GM19372 (cell line): ENCODE measurements around the gene SV2C.
"Not testable (repeated sequence)": the region's sequence is repeated elsewhere in the genome, so short reads cannot be mapped to it uniquely, and the experiment has no call there.

Source experiments
- ATAC-seq: cut with Tn5 transposase; IDR thresholded peaks from one replicate; pipeline ENCODE4 v1.9.1; 2021; ENCODE audit warnings: mild to moderate bottlenecking, low read depth, moderate library complexity; ENCODE audit not compliant: unreplicated experiment

SV2C gene

GRCh38 chr5:76240336-76240735 lies 157.2 kb downstream of the SV2C start:
- ATAC-seq, result no peak

GRCh38 chr5:76242155-76242554 lies 159.0 kb downstream of the SV2C start:
- not testable (repeated sequence) for ATAC-seq

- no peak for ATAC-seq
Measured at GRCh38 chr5:76245590-76245989, 162.4 kb downstream of the SV2C start.

GRCh38 chr5:76249621-76250020 lies 166.4 kb downstream of the SV2C start:
- no peak for ATAC-seq

- ATAC-seq, result no peak
Measured at GRCh38 chr5:76250463-76250862, 167.3 kb downstream of the SV2C start.

- ATAC-seq, result no peak
Measured at GRCh38 chr5:76251656-76252055, 168.5 kb downstream of the SV2C start.

GRCh38 chr5:76252437-76252836 lies 169.3 kb downstream of the SV2C start:
- ATAC-seq, result no peak

GRCh38 chr5:76256116-76256889 lies 173.1 kb downstream of the SV2C start:
- no peak for ATAC-seq

- ATAC-seq, result no peak
Measured at GRCh38 chr5:76257225-76257833, 174.1 kb downstream of the SV2C start.

GRCh38 chr5:76257897-76258296 lies 174.7 kb downstream of the SV2C start:
- ATAC-seq, result no peak

- no peak for ATAC-seq
Measured at GRCh38 chr5:76264681-76265080, 181.5 kb downstream of the SV2C start.

- no peak for ATAC-seq
Measured at GRCh38 chr5:76269259-76269931, 186.2 kb downstream of the SV2C start.

- no peak for ATAC-seq
Measured at GRCh38 chr5:76269932-76270610, 186.9 kb downstream of the SV2C start.

- no peak for ATAC-seq
Measured at GRCh38 chr5:76271836-76272235, 188.7 kb downstream of the SV2C start.

- no peak for ATAC-seq
Measured at GRCh38 chr5:76273206-76273885, 190.2 kb downstream of the SV2C start.

- no peak for ATAC-seq
Measured at GRCh38 chr5:76274571-76274970, 191.4 kb downstream of the SV2C start.

- ATAC-seq, result no peak
Measured at GRCh38 chr5:76277736-76278135, 194.6 kb downstream of the SV2C start.

GRCh38 chr5:76278261-76278789 lies 195.1 kb downstream of the SV2C start:
- no peak for ATAC-seq

GRCh38 chr5:76280494-76280893 lies 197.3 kb downstream of the SV2C start:
- ATAC-seq, result no peak

GRCh38 chr5:76283670-76284069 lies 200.5 kb downstream of the SV2C start:
- no peak for ATAC-seq
